HG02840 (cell line): ENCODE data around the gene AFF1.

Experiments
- ATAC-seq: cut with Tn5 transposase; IDR thresholded peaks from one replicate; pipeline ENCODE4 v1.9.1; 2021; ENCODE audit warnings: mild to moderate bottlenecking, moderate library complexity, moderate number of reproducible peaks; ENCODE audit not compliant: unreplicated experiment, low FRiP score

The AFF1 gene

DNA sequence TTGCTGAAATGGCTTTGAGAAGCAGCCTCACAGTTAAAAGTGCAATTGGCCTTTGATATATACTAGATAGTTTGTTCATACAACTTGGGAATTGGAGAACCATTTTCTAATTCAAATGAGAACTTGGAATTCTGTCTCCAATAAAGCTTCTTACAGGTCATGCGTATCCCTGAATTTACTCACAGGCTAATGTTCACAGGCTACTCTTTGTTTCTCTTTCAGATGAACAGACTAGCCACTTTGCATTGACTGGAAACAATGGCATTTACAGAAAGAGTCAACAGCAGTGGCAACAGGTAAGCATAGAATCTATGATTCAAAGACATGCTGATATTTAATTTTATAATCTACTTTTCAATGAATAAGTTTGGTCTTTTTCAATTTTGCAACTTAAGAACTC lies 13.5 kb downstream of the AFF1 start:
- no peak for ATAC-seq

DNA sequence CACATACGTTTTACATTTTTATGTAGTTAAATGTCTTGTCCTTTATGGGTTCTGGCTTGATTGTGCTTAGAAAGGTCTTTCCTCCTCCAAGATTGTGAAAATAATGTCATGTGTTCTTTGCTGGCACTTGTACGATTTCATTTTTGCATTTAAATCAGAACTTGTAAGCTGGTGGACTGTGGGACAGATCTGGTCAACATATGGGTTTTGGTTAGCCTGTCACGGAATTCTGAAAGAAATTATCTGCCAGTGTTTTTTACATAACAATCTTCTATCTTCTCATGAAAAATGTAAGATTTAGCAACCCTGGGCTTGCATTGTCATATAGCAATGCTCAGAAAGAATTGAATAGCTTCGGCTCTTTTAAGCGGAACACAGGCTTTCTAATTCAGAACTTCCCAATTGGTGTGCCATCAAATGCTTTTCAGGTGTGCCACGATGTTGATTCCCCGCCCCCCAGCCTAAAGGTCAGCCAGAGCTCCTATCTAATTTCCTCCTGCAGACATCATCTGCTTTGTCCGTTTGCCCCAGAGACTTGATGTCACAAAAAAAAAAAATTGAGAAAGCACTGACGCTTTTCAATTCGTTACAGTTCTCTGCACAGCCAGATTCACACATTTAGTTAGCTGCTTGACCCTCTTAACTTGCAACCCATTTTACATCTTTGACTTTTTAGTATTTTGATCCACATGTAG lies 16.2 kb downstream of the AFF1 start:
- no peak for ATAC-seq

DNA sequence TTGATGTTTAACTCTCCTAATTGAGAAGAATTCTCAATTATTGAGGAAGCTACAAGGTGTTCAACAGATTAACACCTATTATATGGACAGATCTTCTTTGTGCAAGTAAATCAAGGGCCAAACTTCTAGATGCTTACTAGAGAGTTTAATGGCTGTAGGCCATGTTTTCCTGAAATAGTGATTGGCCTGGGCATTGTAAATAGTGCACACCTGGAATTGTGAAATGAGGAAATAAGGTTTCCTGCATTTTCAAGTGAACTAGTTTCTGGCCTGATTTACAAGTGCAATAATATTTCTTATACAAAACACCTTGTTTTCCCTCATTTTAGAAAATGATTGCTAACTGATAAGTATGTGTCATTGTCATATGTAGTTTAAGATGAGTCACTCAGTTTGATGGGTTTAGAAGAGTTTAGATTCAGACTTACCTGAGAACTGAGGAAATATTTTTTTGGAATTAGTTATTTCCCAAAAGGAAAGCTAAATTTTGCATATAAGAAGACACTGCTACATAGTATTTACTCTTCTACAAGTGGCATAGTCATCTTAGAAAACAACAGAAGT lies 21.2 kb downstream of the AFF1 start:
- ATAC-seq: no peak

DNA sequence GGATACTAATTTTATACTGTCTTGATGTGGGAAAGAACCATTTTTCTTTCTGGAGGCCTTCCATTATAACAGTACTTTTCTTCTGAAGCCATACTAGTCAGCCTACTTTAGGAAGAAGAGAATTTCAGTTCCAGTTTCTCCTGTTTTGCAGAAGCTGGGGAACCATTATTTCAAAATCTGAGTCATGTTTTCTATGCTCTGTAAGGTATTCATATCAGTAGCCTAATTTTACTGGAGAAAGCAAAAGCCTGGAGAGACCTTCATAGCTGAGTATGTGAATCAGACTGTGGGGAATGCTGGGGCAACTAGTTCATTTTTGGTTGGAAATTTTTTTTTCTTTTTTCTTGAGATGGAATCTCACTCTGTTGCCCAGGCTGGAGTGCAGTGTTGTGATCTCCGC lies 22.4 kb downstream of the AFF1 start:
- peak; percentile 40 for ATAC-seq

DNA sequence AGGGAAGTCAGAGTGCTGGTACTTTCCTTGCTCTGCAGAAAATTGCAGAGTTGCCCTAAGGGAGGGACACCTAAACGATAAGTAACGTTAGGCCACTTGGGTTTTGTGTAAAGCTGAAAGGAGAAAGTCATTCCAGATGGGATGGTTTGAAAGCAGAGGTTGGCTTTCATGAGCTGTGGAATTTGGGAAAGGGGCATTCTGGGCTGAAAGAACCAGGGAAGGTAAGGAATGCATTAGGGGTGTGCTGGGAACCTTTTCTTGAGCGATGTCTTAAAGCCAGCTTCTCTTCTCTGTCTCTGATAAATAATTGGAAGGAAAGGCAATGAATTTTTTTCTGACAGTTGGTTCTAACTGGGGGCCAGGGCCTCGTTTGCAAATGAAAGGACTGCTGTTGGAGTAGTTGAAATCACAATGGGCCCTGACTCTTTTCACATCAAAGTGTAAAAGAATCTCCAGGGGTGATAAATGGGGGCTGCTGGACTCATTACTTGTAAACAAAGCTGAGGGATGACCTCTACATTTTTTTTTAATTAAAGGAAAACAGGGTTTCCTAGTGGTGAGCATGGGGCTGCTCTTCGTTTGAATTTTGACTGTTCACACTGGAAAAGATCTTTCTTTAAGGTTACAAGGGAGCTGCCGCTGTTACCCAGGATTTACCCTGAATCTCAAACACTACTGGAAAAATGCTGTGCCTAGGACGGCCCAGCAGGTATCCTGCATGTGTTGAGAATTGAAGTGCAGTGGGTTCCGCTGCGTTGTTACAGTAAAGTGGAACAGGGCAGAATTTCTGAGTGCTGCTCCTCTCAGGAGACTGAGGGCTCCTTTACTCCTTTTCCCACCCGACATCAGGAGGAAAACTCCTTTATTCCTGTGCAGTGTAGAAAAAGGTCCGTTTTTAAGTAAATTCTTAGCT lies 25.0 kb downstream of the AFF1 start:
- no peak for ATAC-seq

DNA sequence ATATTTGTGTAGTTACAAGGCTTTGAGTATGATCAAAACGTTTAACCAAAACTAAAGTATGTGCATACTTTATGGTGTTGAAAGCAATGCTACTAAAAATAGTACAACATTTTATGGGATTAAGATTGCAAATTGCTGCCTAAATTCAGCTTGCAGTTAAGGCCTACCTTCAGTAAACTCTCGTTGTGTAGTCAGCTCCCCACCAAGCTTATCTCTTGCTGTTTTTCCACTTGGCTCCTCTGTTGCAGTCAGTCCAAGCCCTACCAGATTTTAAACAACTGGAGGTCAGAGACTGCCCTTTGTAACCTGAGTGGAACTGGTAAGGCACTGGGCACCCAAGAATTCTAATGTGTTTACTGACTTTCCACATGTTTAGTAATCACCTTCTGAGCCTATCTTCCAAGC lies 25.7 kb downstream of the AFF1 start:
- no peak for ATAC-seq

DNA sequence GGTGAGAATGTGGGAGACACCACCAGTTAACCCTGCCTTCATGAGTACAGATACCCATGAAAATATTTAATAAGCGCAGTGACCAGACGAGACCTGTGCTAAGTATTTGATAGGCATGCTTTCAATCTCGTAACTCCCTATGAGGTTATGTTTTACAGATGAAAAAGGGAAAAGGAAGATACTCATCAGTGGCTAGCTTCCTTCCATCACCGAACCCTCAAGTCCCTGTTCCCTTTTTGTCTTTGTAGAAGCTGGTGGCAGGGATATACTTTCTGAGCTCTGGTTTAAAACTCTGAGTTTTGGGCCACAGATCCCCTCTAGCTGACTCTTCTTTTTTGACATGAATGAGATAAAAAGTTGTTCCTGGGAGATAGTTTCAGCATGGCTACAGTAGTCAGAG lies 26.3 kb downstream of the AFF1 start:
- ATAC-seq: no peak

DNA sequence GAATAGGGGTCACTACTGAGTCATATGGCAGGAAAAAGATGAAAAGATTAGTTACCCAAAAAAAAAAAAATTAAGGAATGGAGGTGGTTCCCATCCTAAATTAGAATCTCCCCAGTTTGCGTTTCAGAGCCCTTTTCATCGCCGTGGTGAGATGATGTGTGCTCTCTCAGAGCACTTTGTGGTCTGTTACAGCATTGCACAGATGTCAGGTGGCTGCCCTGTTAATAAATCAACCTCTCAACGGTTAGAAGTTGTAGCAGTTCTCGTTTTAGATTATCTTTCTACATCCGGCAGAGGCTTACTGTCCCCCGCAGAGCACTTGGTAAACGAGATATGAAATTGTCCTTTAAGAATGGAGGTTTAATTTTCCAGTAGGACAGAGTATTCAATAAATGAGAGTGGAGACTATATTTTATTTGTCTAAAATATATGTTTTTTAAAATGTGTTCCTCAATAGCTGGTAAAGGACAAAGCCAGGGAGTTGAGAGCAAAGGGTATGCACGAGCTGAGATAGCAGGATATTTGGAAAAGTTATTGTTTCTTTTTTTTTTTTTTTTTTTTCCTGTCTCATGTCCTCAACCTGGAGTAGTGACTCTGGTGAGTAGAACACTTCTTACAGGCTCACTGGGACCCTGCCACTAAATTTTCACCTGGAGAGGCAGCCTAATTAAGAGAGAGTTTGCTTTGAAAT lies 26.9 kb downstream of the AFF1 start:
- peak; percentile 82 for ATAC-seq

DNA sequence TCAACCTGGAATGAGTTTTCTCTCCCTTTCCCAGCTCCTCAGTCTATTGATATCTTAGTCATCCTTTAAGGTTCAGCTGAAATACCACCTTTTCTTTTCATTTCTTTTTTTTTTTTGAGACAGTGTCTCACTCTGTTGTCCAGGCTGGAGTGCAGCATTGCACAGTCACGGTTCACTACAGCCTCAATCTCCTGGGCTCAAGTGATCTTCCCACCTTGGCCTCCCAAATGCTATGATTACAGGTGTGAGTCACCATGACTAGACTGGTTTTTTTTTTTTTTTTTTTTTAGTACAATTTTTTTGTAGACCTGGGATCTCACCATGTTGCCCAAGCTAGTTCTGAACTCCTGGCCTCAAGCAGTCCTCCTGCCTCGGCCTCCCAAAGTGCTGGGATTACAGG lies 28.9 kb downstream of the AFF1 start:
- no peak for ATAC-seq

DNA sequence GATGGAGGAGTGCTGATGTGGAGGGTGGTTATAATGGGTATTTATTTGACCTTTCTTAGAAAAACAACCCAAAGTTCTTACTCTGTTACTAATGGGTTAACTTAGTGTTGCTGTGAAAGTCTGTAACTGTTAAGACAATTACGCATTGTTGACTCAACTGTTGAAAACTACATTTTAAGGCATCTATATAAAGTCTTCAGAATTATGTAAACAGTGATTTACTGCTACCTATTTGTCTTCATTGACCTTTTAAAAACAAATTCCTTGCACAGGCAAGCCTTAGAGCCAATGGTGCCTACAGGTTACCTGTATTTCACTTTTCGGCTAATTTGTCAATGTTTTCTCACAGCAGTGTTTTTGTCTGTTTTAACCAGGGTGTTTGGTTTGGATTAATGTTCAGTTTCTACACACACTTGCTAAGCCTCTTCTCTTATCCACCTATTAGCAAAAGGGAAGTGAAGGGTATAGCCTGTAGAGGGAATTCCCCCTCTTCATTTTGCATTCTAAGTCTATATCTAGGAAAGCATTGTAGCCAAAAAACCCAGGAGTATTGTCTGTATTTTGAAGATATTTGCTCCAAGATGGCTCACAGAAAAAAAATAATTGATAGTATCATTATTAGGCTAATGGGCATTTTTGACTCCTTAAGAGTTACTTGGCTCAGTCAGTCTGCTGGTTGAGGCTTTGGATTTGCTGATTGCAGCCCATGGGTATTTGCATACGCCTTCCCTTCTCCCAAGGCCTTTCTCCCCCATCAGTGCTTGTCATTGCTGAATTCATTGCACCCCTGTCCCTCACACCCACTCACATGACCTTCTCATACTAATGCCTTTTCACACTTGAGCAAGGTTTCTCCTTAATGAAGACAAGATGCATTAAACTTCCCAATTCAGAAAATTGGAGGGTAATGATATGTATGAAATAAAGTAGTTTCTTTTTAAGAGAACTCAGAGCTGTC lies 30.5 kb downstream of the AFF1 start:
- peak; percentile 38 for ATAC-seq

DNA sequence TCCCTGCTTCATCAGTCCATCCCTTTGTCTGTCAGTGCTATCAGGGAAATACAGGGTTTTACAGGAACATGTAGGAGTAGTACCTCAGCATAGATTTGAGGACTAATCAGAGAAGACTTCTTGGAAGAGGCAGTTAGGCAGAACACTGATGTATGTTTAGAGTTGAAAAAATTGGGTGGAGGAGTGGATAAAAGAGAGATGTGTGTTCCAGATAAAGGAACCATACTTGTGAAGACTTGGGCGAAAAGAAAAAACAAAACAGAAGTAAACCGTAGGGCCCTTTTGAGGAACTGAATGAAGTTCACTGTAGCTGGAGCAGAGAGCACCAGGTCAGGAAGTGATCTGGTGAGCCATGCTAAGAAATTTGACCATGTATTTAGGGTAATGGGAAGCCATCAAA lies 32.3 kb downstream of the AFF1 start:
- no peak for ATAC-seq

DNA sequence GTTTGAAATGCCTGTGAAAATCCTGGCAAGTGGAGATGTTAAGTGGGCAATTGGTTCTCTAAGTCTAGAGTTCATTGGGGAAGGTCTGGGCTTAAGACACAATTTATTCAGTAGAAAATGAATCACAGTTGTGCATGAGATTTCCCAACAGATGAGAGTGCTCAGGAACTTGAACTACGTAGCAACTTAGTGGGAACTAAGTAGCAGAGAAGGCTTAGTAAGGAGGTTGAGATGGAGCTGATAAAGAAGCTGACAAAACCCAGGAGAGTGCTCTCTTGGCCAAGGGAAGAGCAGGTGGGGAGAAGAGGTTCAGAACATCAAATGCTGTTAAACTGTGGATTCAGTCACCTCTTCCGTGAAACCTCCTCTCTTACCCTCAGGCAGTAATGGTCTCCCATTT lies 33.0 kb downstream of the AFF1 start:
- no peak for ATAC-seq

DNA sequence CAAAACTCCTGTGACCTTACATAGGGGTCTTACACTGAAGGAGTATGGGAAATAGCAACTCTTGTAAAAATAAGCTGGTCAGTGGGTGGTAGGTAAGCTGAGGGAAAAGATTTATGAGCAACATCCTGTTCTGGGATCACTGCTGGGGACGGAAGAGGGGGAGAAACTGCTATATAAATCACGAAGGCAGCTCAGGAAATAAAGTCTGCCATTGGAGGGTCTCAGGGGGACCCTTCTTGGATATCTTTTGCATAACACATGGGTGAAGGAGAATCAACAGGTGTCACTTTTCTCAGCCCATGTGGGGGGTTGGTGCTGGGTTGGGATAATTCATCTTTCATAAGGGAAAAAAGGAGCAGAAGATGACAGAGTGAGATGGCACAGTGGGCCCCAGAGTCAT lies 33.7 kb downstream of the AFF1 start:
- ATAC-seq: no peak

DNA sequence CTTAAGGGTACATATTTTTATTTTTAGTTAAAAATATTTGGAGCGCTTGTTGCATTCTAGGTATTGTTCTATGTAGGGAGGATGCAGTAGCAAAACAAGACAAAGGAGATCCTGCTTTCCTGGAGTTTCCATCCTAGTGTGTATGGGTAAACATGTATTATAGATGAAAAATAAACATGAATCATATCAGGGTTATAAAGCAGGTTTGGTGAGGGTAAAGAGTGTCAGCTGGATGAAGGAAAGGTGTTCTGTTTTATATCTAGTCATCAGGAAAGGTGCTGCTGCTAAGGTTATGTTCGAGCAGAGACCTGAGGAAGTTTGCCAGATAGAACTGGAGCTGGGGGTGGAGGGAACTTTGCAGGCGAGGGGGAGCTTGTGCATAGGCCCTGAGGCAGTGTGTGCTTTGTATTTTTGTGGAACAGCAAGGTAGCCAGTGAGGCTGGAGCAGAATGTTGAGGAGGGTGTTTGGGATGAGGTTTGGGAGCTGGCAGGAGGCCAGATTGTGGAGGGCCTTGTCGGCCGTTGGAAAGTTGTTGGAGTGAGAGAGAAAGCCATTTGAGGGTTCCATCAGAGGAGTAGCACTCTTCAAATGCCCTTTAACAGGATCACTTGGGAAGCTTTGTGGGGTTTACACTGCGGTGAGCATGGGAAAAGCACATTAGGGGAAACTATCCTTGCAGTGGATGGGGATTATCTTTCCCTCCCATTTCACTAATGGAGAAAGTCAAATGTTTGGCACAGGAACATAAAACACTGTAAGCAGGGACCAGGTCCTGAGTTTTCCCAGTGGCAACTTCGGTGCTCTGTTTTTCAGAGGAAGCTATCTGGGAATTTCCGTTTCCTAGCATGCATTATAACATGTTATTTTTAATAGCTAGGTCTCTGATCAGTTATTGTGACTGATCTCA lies 35.9 kb downstream of the AFF1 start:
- ATAC-seq: no peak

DNA sequence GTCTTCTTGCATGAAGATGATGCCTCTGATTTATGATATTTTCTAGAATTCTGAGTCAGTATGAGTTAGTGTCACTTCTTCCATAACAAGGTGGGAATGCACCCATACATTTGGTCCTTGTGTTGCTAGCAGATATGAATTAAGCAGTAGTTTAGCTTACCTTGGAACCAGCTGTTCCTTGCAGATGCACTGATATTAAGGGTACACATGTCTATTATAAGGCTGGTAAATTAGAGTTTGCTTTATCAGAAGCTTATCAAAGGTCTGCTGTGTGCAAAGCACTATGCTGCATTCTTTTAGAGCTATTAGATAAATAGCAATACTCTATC lies 36.5 kb downstream of the AFF1 start:
- ATAC-seq: no peak

DNA sequence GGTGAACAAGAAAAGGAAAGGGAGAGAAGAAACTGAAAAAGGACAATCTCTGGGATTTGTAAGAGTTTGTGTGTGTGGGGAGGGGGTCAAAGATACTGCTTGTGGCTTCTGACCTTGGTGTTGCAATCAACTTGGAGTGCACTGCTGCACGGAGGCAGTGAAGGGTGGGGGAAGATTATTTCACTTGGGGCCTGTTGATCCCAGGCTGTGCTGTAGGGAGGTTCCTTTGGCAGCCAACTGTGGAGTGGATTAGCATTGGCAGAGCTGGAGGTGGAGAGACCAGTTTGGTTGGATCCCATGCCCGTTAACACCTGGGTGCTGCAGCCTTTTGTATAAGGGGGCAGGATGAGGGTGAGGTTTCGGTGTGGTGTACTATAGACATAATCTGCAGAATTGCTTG lies 38.2 kb downstream of the AFF1 start:
- ATAC-seq: no peak

DNA sequence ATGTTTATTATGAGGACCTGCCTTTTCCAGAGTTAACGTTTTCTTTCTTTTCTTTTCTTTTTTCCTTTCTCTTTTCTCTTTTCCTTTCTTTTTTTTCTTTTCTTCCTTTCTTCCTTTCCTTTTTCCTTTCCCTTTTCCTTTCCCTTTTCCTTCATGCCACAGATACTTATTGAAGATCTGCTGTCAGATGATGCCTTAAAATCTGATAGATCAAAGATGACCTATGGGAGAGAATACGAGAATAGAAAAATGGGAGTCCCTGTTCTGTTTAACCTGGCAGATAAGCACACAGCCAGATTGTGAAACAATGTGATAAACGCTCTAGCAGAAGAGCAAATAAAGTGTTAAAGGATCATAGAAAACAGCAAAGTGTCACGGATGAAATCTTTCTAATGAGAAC lies 38.9 kb downstream of the AFF1 start:
- ATAC-seq: no peak

DNA sequence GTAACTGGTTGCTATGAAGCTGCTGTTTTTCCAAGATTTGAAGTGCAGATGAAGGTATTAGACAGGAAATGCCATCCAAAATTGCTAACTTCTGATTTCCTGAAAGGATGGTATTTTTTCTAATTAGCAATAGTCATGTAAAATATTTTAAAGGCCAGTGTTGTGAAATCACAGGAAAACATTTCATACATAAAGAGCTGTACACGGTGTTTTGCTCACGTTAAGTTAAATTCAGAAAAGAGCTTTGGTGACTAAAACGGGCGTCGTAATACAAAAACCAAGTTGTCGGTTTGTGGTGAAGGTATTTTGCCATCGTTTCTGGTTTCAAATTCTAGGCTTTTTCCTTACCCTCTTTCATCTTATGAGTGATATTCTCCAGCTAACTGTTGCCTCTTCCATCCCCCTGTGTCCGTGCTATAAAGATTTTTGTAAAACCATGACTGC lies 39.8 kb downstream of the AFF1 start:
- ATAC-seq: no peak

DNA sequence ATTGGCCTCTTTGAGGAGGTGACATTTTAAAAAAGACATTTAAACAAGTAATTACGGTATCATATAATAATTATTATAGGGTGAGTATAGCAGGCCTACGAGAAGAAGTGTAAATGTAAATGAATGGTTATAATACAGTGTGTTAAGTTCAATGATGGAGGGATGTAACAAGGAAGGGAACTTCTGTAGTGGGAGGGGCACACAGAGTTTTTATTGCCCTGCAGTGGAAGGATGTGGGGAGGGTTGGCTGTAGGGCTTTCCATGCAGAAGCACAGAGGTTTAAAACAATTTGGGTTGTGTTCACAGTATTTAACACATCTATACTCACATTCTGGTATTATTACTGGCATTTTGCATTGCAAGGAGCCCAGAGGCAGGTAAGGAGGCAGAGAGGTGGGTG lies 41.1 kb downstream of the AFF1 start:
- ATAC-seq: no peak
